Retinal pigment epithelial cell (primary cell): Measurements from ENCODE around the gene DHCR24.

Source experiments
- DNase-seq: peaks from one replicate; pipeline ENCODE4 v3.0.0-alpha.2; 2010; ENCODE audit warnings: low read depth
- H3K4me3 ChIP-seq: 2 replicates; pipeline ENCODE4 v1.5.1; 2011; ENCODE audit warnings: mild to moderate bottlenecking, low read length, control low read depth, moderate library complexity
- TF ChIP-seq, protein P1 (sequence below): conservative IDR thresholded peaks from 2 replicates; pipeline ENCODE4 v1.5.1; 2011; ENCODE audit warnings: low read depth, low read length, control low read depth, inconsistent platforms

Gene DHCR24

DNA sequence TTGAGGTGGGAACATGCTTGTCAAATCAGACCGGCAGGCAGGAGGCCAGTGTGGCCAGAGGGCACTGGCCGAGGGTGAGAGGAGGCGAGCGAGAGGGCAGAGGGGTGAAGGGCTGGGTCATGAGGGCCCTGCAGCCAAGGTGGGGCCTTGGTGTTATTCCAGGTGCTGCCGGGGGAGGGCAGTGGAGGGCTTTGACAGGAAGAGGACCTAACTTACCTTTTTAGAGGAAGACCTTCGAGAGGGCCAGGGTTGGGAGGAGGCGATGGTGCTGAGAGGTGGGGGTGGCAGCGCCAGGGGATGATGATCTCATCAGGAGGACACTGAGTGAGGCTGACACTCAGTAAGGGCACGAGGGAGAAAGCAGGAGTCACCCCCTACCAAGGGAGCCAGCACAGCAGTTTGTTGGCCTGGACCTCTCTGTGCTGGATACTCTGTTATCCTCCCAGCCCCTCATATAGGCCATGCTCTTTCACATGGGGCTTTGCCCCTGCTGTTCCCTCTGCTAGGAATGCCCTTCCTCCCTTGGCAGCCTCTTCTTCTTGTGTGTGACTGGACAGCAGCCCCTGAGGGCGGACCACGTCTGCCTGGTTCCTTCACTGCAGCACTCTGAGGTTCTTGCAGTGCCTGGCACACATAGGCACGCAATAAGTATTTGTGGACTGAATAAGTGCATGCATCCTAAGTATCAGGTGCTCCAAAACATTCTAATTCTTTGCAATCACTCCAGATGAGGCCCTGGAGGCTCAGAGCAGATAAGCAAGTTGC, 78.4 kb downstream of the DHCR24 start:
- no peak for DNase-seq
- TF ChIP-seq, protein P1, sequence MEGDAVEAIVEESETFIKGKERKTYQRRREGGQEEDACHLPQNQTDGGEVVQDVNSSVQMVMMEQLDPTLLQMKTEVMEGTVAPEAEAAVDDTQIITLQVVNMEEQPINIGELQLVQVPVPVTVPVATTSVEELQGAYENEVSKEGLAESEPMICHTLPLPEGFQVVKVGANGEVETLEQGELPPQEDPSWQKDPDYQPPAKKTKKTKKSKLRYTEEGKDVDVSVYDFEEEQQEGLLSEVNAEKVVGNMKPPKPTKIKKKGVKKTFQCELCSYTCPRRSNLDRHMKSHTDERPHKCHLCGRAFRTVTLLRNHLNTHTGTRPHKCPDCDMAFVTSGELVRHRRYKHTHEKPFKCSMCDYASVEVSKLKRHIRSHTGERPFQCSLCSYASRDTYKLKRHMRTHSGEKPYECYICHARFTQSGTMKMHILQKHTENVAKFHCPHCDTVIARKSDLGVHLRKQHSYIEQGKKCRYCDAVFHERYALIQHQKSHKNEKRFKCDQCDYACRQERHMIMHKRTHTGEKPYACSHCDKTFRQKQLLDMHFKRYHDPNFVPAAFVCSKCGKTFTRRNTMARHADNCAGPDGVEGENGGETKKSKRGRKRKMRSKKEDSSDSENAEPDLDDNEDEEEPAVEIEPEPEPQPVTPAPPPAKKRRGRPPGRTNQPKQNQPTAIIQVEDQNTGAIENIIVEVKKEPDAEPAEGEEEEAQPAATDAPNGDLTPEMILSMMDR, result peak; percentile 49
- H3K4me3 ChIP-seq, result no peak overlapping the region

DNA sequence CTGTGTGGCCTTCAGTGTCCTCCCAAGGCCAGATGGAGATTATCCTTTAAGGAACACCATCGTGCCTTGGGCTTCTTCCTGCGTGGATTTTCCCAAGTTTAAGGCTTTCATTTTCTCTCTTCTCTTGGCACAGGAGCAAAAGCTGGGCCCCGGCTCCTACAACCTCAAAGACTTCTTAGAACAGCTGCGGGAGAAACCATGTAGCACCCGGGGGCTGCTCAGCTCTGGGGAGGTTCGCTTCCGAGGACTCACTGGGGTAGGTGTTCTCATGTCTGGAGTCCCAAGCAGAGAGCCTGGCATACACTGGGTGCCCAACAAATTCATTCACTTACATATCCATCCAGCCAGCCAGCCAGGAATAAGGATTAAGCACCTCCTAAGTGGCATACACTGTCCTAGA, 79.2 kb downstream of the DHCR24 start:
- no peak for DNase-seq
- TF ChIP-seq, protein P1, result no peak
- H3K4me3 ChIP-seq, result no peak overlapping the region

DNA sequence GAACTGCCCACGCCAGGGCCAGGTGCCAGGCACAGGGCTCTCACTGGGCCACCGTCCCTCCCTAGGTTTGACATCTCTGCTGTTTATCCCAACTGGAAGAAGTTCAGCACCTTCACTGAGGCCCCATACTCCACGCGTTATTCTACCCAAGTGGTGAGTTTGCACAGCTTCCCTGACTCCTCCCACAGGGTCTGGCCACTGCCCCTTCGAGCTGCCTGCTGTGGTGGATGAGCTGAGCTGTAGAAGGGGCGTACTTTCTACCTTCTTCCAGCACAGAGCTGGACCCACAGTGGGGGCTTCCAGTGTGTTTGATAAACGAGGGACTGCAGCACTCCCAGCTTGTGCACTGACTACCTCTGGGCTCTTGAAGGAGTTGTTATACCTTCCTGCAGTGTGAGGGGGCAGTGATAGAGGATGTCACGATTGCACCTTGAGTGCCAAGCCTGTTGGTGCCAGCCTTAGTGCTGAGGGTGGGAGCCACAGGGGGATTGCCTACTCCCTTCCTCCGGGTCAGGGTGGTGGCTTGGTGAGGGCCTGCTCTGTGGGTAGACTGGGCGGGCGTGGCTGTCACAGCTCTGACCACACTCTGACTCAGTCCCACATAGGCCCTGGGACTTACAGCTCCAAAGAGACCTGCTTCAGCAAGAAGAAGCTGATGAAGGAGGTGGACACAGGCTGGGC, 79.9 kb downstream of the DHCR24 start:
- TF ChIP-seq, protein P1, result no peak
- no peak overlapping the region for H3K4me3 ChIP-seq
- no peak for DNase-seq

DNA sequence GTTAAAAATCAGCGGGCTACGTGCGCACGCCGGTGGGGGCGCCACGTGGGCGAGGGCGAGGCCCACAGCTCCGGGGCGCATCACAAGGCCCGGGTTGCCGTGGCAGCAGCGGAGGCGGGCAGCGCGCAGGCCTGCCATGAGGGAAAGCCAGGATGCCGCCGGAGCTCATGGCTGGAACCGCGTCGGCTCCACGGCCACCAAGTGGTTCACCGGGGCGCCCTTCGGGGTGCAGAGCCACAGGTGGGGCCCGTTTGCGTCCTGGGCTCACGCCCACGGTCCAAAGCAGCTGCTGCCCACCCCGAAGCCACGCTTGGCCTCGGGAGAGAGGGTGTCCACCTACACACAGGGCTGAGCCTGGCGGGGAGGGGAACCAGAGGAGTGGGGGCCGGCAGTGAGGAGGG, 81.0 kb downstream of the DHCR24 start:
- TF ChIP-seq, protein P1, result no peak
- H3K4me3 ChIP-seq, result no peak overlapping the region
- no peak for DNase-seq

DNA sequence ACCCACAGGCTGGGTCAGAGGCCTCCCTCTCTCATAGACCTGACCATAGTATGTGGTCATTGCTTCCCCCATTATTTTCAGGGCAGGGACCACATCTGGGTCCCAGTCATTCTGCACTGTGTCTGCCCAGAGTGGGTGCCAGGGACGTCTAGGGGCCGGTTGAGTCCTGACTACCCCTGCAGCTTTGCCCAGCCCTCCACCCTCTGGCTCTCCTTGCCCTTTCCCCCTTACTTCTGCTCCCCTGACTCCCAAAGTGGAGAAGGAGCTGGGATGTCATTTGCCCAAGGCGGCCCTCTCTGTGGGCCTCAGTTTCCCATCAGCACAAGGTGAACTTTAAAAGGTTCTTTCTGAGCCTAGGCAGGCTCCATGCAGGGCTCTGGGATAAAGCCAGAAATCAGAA, 81.5 kb downstream of the DHCR24 start:
- DNase-seq, result no peak
- TF ChIP-seq, protein P1, result no peak
- no peak overlapping the region for H3K4me3 ChIP-seq

DNA sequence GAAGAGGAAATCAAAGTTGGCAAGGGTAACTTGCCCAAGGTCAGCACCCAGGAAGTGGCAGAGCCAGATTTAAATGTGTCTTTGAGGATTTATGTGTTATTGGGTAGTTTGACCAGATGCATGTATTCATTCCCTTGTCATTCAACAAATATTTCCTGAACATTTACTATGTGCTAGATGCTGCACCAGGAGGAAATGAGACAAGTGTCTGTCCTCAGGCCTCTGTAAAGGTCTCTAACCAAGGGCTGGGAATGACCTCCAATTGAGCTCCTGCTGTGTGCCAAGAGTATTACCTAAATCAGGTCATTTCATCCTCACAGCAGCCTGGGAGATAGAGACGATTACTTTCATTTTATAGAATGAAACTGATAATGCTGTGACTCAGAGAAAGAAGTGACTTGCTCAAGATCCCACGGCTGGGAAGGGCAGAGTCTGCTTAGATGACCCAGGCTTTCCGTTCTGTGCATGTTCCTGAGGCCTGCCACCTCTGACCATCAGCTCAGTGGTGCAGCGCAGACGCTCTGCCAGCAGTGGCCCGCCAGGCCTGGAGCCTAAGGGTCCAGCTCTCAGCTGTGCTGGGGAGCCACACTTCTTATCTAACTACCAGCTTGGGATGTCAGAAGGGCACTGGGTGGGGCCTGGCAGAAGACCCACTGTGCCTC, 82.4 kb downstream of the DHCR24 start:
- no peak for DNase-seq
- no peak overlapping the region for H3K4me3 ChIP-seq
- TF ChIP-seq, protein P1, result no peak
